ENCODE data around the gene ACSM6. TPM values are rescaled to one million over a fixed set of nuclear protein-coding genes. Genes with fewer than 3 reads are reported as not detected.

Gene ACSM6
- total and polyA plus RNA-seq, 2 donors (not counting 3 experiments of a cell fraction or from before 2014, with no cell fraction given), result not detected

DNA sequence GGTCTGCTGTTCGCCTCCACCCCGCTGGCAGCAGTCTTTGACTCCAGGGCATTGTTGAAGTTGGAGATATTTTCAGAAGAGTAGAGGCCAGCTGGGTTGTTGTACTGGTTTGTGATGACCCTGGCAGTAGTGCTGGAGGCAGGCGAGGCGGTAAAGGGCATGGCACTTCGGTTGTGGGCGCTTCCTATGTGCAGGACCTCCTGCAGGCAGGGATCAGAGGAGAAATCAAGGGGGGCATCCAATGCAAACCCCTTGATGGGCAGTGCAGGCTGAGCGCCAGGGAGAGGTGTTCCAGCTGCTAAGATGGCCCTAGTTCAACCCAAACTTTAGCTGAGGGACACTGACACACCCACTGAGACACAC lies 69.8 kb downstream of the ACSM6 start:
- no peaks in the 10 kb centered on the region for H3K27me3 ChIP-seq (ENCODE audit: control insufficient read depth in 2 of 2, insufficient read depth in 2 of 2, low read length in 2 of 2)
- ChIA-PET CTCF (no interaction called here), POLR2A (no interaction called here)
- H3K4me3 ChIP-seq (replicated peaks in 1 of 3; ENCODE audit: insufficient read depth in 1 of 3, low read depth in 1 of 3, low read length in 3 of 3), result no peak overlapping the region
- no peak overlapping the region for H2AFZ ChIP-seq (ENCODE audit: low read depth, low read length)
- H3K79me2 ChIP-seq (ENCODE audit: control insufficient read depth, insufficient read depth, low read length), result no peaks in the 10 kb centered on the region
- no peak for FAIRE-seq
- H4K20me1 ChIP-seq (replicated peaks; ENCODE audit: control insufficient read depth, extremely low read depth, insufficient read depth, low read length), result no peaks in the 10 kb centered on the region
- peaks cover 35% of the 10 kb centered on the region for H3K4me1 ChIP-seq (ENCODE audit: control insufficient read depth, extremely low read depth, insufficient read depth, low read length)
- H3K36me3 ChIP-seq (ENCODE audit: control insufficient read depth in 2 of 2, extremely low read depth in 1 of 2, insufficient read depth in 2 of 2, low read length in 2 of 2), result peaks cover 0 to 10% of the 10 kb centered on the region in 2 experiments
- BruUV-seq (replicated peaks), result no TSS peak
- DNase-seq (ENCODE audit: low read depth, low spot score), result no peak
- H3K9me3 ChIP-seq (replicated peaks; ENCODE audit: control insufficient read depth, insufficient read depth, low read length), result no peaks in the 10 kb centered on the region
- TF ChIP-seq POLR2A (IDR thresholded peaks at IDR 0.05; ENCODE audit: low read depth, low read length) (no peak), POLR2AphosphoS5 (IDR thresholded peaks at IDR 0.05; ENCODE audit: insufficient read depth, low read depth, low read length) (no peak), FOS (IDR thresholded peaks at IDR 0.05; ENCODE audit: borderline replicate concordance, insufficient read depth, low read length) (no peak), MYC (IDR thresholded peaks at IDR 0.05; ENCODE audit: low read depth, low read length) (no peak), CTCF (IDR thresholded peaks at IDR 0.05; ENCODE audit: extremely low read depth in 1 of 2, insufficient read depth in 1 of 2, low read depth in 1 of 2, low read length in 2 of 2) (no peak), EZH2 (IDR thresholded peaks at IDR 0.05; ENCODE audit: borderline replicate concordance, low read depth, low read length, severe bottlenecking) (no peak), JUN (IDR thresholded peaks at IDR 0.05; ENCODE audit: borderline replicate concordance, insufficient read depth, insufficient read length, low read depth) (no peak), GATA2 (IDR thresholded peaks at IDR 0.05; ENCODE audit: insufficient read depth, insufficient read length, low read depth, low read length) (no peak)
- TF ChIP-seq, protein P1, sequence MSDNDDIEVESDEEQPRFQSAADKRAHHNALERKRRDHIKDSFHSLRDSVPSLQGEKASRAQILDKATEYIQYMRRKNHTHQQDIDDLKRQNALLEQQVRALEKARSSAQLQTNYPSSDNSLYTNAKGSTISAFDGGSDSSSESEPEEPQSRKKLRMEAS (IDR thresholded peaks at IDR 0.05; ENCODE audit: insufficient read depth, insufficient read length), result no peak
- H3K9me1 ChIP-seq (replicated peaks; ENCODE audit: control insufficient read depth, extremely low read depth, insufficient read depth, low read length), result no peaks in the 10 kb centered on the region
- dilution Hi-C loops (cut with MboI; ENCODE audit: extremely low pct_ligation_motif_present, low sequenced_read_pairs), result no loop called here
- intact Hi-C loops (cut with micrococcal nuclease), result no loop called here
- no peak overlapping the region for H3K4me2 ChIP-seq (ENCODE audit: insufficient read depth, low read length)
- no peak overlapping the region for H3K9ac ChIP-seq (replicated peaks; ENCODE audit: extremely low read depth, insufficient read depth, low read length)
- H3K27ac ChIP-seq (ENCODE audit: insufficient read depth, low read depth, low read length), result no peak overlapping the region

All from endothelial cell of umbilical vein (primary cell).